HEK293 (cell line): Measurements from ENCODE around the gene SLAMF1.

Experiments
- BCL11A ChIP-seq: fragments of 450-650 bp; formaldehyde crosslinking; IDR thresholded peaks from 2 replicates; pipeline ENCODE4 v1.5.1; 2016; ENCODE audit warnings: low read depth, missing biosample characterization, missing genetic modification characterization
- ZNF274 ChIP-seq, 2 experiments: fragments of 200-500 bp in 1 of 2; fragments of 450-650 bp in 1 of 2; sonication (Bioruptor generic) in 1 of 2; formaldehyde crosslinking in 1 of 2; IDR thresholded peaks; 2 replicates each; pipeline versions ENCODE4 v1.5.1 to v1.6.1; 2014 to 2016; ENCODE audit warnings: borderline replicate concordance in 1 of 2, inconsistent platforms in 1 of 2, low read length in 1 of 2, missing biosample characterization in 1 of 2, missing genetic modification characterization in 1 of 2
- ZNF530 ChIP-seq: fragments of 450-650 bp; formaldehyde crosslinking; IDR thresholded peaks from 2 replicates; pipeline ENCODE4 v1.5.1; 2016; ENCODE audit warnings: low read depth, missing biosample characterization, missing genetic modification characterization

GRCh38 chr1:160636076-160636475 lies 10.8 kb downstream of the SLAMF1 start:
- TF ChIP-seq BCL11A (tag by site-specific recombination) (no peak), ZNF274 (IDR thresholded peaks at IDR 0.05; ENCODE audit: low read length) (no peak), ZNF274 (tag by site-specific recombination; IDR thresholded peaks at IDR 0.05; ENCODE audit: borderline replicate concordance) (no peak), ZNF530 (tag by site-specific recombination) (no peak)
